GM23338 (cell line): ENCODE results near the gene ZNF592. TPM values are rescaled to one million over a fixed set of nuclear protein-coding genes. Genes with fewer than 3 reads are reported as not detected.

ENCODE experiments used
- ATAC-seq: fragments of 200-7000 bp; cut with Tn5 transposase; 3 replicates; pipeline ENCODE4 v1.9.1; 2020
- DNase-seq: peaks from one replicate; pipeline ENCODE4 v3.0.0-alpha.2; 2015; ENCODE audit warnings: low spot score
- H2AFZ ChIP-seq: fragments of 200-600 bp; sonication (generic); 2 replicates; pipeline ENCODE4 v1.8.0; 2016; ENCODE audit warnings: antibody characterized with exemption, mild to moderate bottlenecking, moderate library complexity
- H3F3A ChIP-seq: fragments of 200-600 bp; sonication (generic); replicated peaks from 2 replicates; pipeline ENCODE4 v1.8.0; 2017; ENCODE audit warnings: antibody characterized with exemption, mixed run types, low read depth
- H3K27ac ChIP-seq: fragments of 200-600 bp; sonication (generic); 2 replicates; pipeline ENCODE4 v1.6.1; 2016; ENCODE audit warnings: low read depth
- H3K27me3 ChIP-seq: fragments of 200-600 bp; sonication (generic); 2 replicates; pipeline ENCODE4 v1.8.0; 2016; ENCODE audit warnings: mild to moderate bottlenecking, mixed run types, moderate library complexity; ENCODE audit not compliant: insufficient read depth
- H3K36me3 ChIP-seq: fragments of 200-600 bp; sonication (generic); 2 replicates; pipeline ENCODE4 v1.8.0; 2016; ENCODE audit warnings: mild to moderate bottlenecking; ENCODE audit not compliant: insufficient read depth
- H3K4me1 ChIP-seq: fragments of 200-600 bp; sonication (generic); 2 replicates; pipeline ENCODE4 v1.8.0; 2016; ENCODE audit warnings: mild to moderate bottlenecking, moderate library complexity; ENCODE audit not compliant: insufficient read depth
- H3K4me2 ChIP-seq: fragments of 200-600 bp; sonication (generic); 2 replicates; pipeline ENCODE4 v1.7.1; 2017; ENCODE audit warnings: mixed run types
- H3K4me3 ChIP-seq: fragments of 200-600 bp; sonication (generic); 2 replicates; pipeline ENCODE4 v1.6.1; 2016; ENCODE audit warnings: mixed run types
- H3K79me2 ChIP-seq: fragments of 200-600 bp; sonication (generic); replicated peaks from 2 replicates; pipeline ENCODE4 v1.8.0; 2017; ENCODE audit warnings: mild to moderate bottlenecking; ENCODE audit not compliant: insufficient read depth
- H3K9me2 ChIP-seq: fragments of 200-600 bp; sonication (generic); 2 replicates; pipeline ENCODE4 v1.8.0; 2017; ENCODE audit not compliant: insufficient read depth
- H4K20me1 ChIP-seq: fragments of 200-600 bp; sonication (generic); replicated peaks from 2 replicates; pipeline ENCODE4 v1.8.0; 2017; ENCODE audit warnings: mild to moderate bottlenecking; ENCODE audit not compliant: insufficient read depth
- H3K27ac Mint-ChIP-seq: 2 replicates; pipeline ENCODE4 v1.8.0; 2020; ENCODE audit warnings: inconsistent platforms, mild to moderate bottlenecking, moderate library complexity, mixed read lengths
- H3K27me3 Mint-ChIP-seq: 3 replicates; pipeline ENCODE4 v1.8.0; 2022; ENCODE audit warnings: low read depth, mild to moderate bottlenecking, moderate library complexity, mixed read lengths, inconsistent platforms; ENCODE audit not compliant: insufficient read depth, poor library complexity
- H3K36me3 Mint-ChIP-seq: 3 replicates; pipeline ENCODE4 v1.8.0; 2021; ENCODE audit warnings: low read depth, mild to moderate bottlenecking, inconsistent platforms, moderate library complexity, mixed read lengths
- H3K4me1 Mint-ChIP-seq: 3 replicates; pipeline ENCODE4 v1.8.0; 2020; ENCODE audit warnings: mild to moderate bottlenecking, inconsistent platforms, mixed read lengths
- H3K4me3 Mint-ChIP-seq: 3 replicates; pipeline ENCODE4 v1.8.0; 2021; ENCODE audit warnings: moderate library complexity, mild to moderate bottlenecking, inconsistent platforms, mixed read lengths
- H3K9me3 Mint-ChIP-seq: 3 replicates; pipeline ENCODE4 v1.8.0; 2020; ENCODE audit warnings: moderate library complexity, mild to moderate bottlenecking, inconsistent platforms, mixed read lengths
- JUNB ChIP-seq: IDR thresholded peaks from one replicate; pipeline ENCODE4 v1.6.1; 2016; ENCODE audit warnings: antibody characterized with exemption; ENCODE audit not compliant: unreplicated experiment
- POLR2AphosphoS5 ChIP-seq: IDR thresholded peaks from 2 replicates; pipeline ENCODE4 v1.6.1; 2016; ENCODE audit warnings: antibody characterized with exemption, low read depth
- ZNF462 ChIP-seq: fragments of 250-450 bp; sonication (Bioruptor Pico); IDR thresholded peaks from 2 replicates; pipeline ENCODE4 v1.5.0; 2020; ENCODE audit warnings: mild to moderate bottlenecking, moderate library complexity
- long read RNA-seq: library from polyadenylated mRNA; unstranded; transcript quantifications from one replicate; pipeline ENCODE4 v2.0.0, GENCODE V29; 2020; ENCODE audit not compliant: unreplicated experiment
- polyA plus RNA-seq: library from polyadenylated mRNA; unstranded; fragments of >200 nt; fragmentation: Nextera tagmentation; extraction: Ambion mirVana; gene quantifications from 2 replicates; pipeline ENCODE4 v1.2.1, GENCODE V29; 2016
- total RNA-seq: library from RNA; depleted of rRNA; stranded (reverse); fragments of >200 nt; shearing (Covaris generic); gene quantifications from 2 replicates; pipeline ENCODE4 v1.2.3, GENCODE V29; 2014; rRNA removed

ZNF592 gene
- total RNA-seq (18.8 and 21.4 TPM in 2 replicates), polyA plus RNA-seq (4.4 and 4.7 TPM in 2 replicates)
- long read RNA-seq, partial matches to known transcripts, result 1 of 1 reads
- long read RNA-seq, other reads (novel, unspliced or antisense), result 0 of 1 reads

- Histone ChIP-seq H4K20me1 (peaks cover 9% of the 10 kb centered on the region; the same call in 1 of the 2 replicates), H3F3A (peaks cover 30% of the 10 kb centered on the region), H3K4me1 (peaks cover 25% of the 10 kb centered on the region), H3K27ac (peak within 1 kb of the TSS; percentile 99), H3K27me3 (no peaks in the 10 kb centered on the region), H3K4me2 (peak within 1 kb of the TSS; percentile 92), H3K79me2 (peaks cover 49% of the 10 kb centered on the region), H3K36me3 (no peaks in the 10 kb centered on the region), H3K4me3 (peak within 1 kb of the TSS; percentile 94), H3K9me2 (no peaks in the 10 kb centered on the region), H2AFZ (peak within 1 kb of the TSS; percentile 93)
- H3K27ac Mint-ChIP-seq, result peak within 1 kb of the TSS; percentile 96
- TF ChIP-seq JUNB, result no peak
- TF ChIP-seq POLR2AphosphoS5, result peak; percentile 20; the same call in 1 of the 2 replicates
- H3K36me3 Mint-ChIP-seq, result peaks cover 3% of the 10 kb centered on the region; the same call in 1 of the 3 replicates
- ATAC-seq (peak; percentile 44), DNase-seq (peak; percentile 72)
- H3K27me3 Mint-ChIP-seq, result peaks cover 3% of the 10 kb centered on the region
- H3K4me1 Mint-ChIP-seq, result peaks cover 41% of the 10 kb centered on the region
- H3K9me3 Mint-ChIP-seq, result no peaks in the 10 kb centered on the region
- H3K4me3 Mint-ChIP-seq, result peak within 1 kb of the TSS; percentile 94
Measured at GRCh38 chr15:84748274-84749110, at the start of gene ZNF592. Gene ZNF592 (plus strand): TSS chr15:84748592. CDS start chr15:84782676, 34,084 bp downstream.

GRCh38 chr15:84699538-84700191, 48.7 kb upstream of the ZNF592 start:
- Histone ChIP-seq H3K27me3 (no peaks in the 10 kb centered on the region), H3K4me1 (no peaks in the 10 kb centered on the region), H3K4me3 (no peak overlapping the region), H2AFZ (no peak overlapping the region), H4K20me1 (peaks cover 62% of the 10 kb centered on the region), H3K36me3 (no peaks in the 10 kb centered on the region), H3F3A (no peaks in the 10 kb centered on the region), H3K79me2 (peaks cover 100% of the 10 kb centered on the region), H3K27ac (peak overlapping the region; percentile 84; the same call in 1 of the 2 replicates), H3K4me2 (no peak overlapping the region), H3K9me2 (no peaks in the 10 kb centered on the region)
- TF ChIP-seq JUNB (no peak), ZNF462 (CRISPR knock-in tag) (no peak)
- Mint-ChIP-seq H3K27me3 (peaks cover 2% of the 10 kb centered on the region), H3K4me3 (no peak overlapping the region), H3K36me3 (no peaks in the 10 kb centered on the region; the same call in 2 of the 3 replicates), H3K4me1 (no peaks in the 10 kb centered on the region), H3K27ac (no peak overlapping the region), H3K9me3 (no peaks in the 10 kb centered on the region)
- no peak for ATAC-seq
- DNase-seq, result no peak
